Esophagus muscularis mucosa (tissue), 4 donors: ENCODE data around the gene PXYLP1. TPM values are rescaled to one million over a fixed set of nuclear protein-coding genes. Genes with fewer than 3 reads are reported as not detected.

Experiments used
- DNase-seq: peaks from one replicate; pipeline ENCODE4 v3.0.0-alpha.2; 2017; ENCODE audit errors: extremely low spot score
- H3K27ac ChIP-seq, 4 donors: fragments of 200-600 bp; sonication (generic); replicated peaks in 1 of 4; 1 replicate in 3 of 4; 2 replicates in 1 of 4; pipeline ENCODE4 v1.5.1; 2016 to 2019; ENCODE audit warnings: mild to moderate bottlenecking in 1 of 4
- H3K27me3 ChIP-seq, 4 donors: fragments of 200-600 bp; sonication (generic); one replicate each; pipeline versions ENCODE4 v1.5.1 to v1.6.0; 2016 to 2019
- H3K36me3 ChIP-seq, 4 donors: fragments of 200-600 bp; sonication (generic); one replicate each; pipeline ENCODE4 v1.5.1; 2016 to 2019
- H3K4me1 ChIP-seq, 4 donors: fragments of 200-600 bp; sonication (generic); one replicate each; pipeline ENCODE4 v1.5.1; 2016 to 2019
- H3K4me3 ChIP-seq, 4 donors: fragments of 200-600 bp; sonication (generic); 1 replicate in 2 of 4; 2 replicates in 2 of 4; pipeline ENCODE4 v1.5.1; 2016 to 2019; ENCODE audit warnings: mild to moderate bottlenecking in 4 of 4, moderate library complexity in 1 of 4
- H3K9me3 ChIP-seq, 4 donors: fragments of 200-600 bp; sonication (generic); 1 replicate in 3 of 4; 2 replicates in 1 of 4; pipeline ENCODE4 v1.5.1; 2016 to 2019
- CTCF ChIP-seq, 3 experiments: fragments of 200-600 bp in 2 of 3; fragments of 450-650 bp in 1 of 3; sonication (generic) in 2 of 3; IDR thresholded peaks; one replicate each; pipeline ENCODE4 v1.5.1; 2017 to 2019; ENCODE audit warnings: antibody characterized with exemption in 3 of 3, mild to moderate bottlenecking in 2 of 3, moderate library complexity in 1 of 3
- EP300 ChIP-seq: sonication (generic); formaldehyde crosslinking; IDR thresholded peaks from one replicate; pipeline ENCODE4 v1.6.1; 2017; ENCODE audit warnings: antibody characterized with exemption
- POLR2A ChIP-seq: fragments of 450-650 bp; IDR thresholded peaks from one replicate; pipeline ENCODE4 v1.6.1; 2017; ENCODE audit warnings: antibody characterized with exemption, moderate library complexity, mild to moderate bottlenecking, low read depth
- POLR2AphosphoS5 ChIP-seq, 2 donors: sonication (generic); formaldehyde crosslinking; IDR thresholded peaks; one replicate each; pipeline ENCODE4 v1.6.1; 2017; ENCODE audit warnings: antibody characterized with exemption in 2 of 2
- WGBS: methylation state at CpG from one replicate; pipeline ENCODE4 v1.1.5; 2018; 5-methylcytosine and 5-hydroxymethylcytosine counted together
- intact Hi-C: fragments of 100-400 bp; cut with DNase I; formaldehyde crosslinking; loops from one replicate; pipeline ENCODE4 v1.15.1; 2023
- total RNA-seq, 4 donors: library from RNA; depleted of rRNA; stranded (reverse); fragments of >200 nt; gene quantifications; one replicate each; pipeline versions ENCODE4 v1.1.0 to v1.2.1, GENCODE V29; 2016

The PXYLP1 gene
- total RNA-seq, 4 donors from 2014 or later = 4.5 to 12.5 (median 9.4) TPM

- no peaks in the 10 kb centered on the region for H3K9me3 ChIP-seq
- WGBS = 86% methylated on average over 3 of the region's 3 CpGs
- H3K27me3 ChIP-seq = no peaks in the 10 kb centered on the region
- H3K4me1 ChIP-seq = peaks cover 0 to 3% (median 1%) of the 10 kb centered on the region in 4 donors
- intact Hi-C loops = no loop called here
- no peak for DNase-seq
- TF ChIP-seq POLR2A = no peak
- TF ChIP-seq POLR2AphosphoS5 (IDR thresholded peaks at IDR 0.05) = no peak
- TF ChIP-seq EP300 = no peak
- TF ChIP-seq CTCF (IDR thresholded peaks at IDR 0.05) = no peak
- no peaks in the 10 kb centered on the region for H3K36me3 ChIP-seq
- H3K4me3 ChIP-seq = no peak overlapping the region
- no peak overlapping the region for H3K27ac ChIP-seq
These were observed 95.0 kb downstream of the PXYLP1 start for GRCh38 chr3:141326626-141327025.

- DNase-seq = no peak
- WGBS = 78% methylated on average over 7 of the region's 7 CpGs
- Histone ChIP-seq H3K27ac (no peak overlapping the region), H3K9me3 (no peaks in the 10 kb centered on the region), H3K4me3 (no peak overlapping the region), H3K27me3 (no peaks in the 10 kb centered on the region), H3K4me1 (peaks cover 0 to 15% (median 11%) of the 10 kb centered on the region in 4 donors), H3K36me3 (no peaks in the 10 kb centered on the region)
- intact Hi-C loops = no loop called here
- TF ChIP-seq POLR2AphosphoS5 (IDR thresholded peaks at IDR 0.05) = no peak
- TF ChIP-seq POLR2A = no peak
- no peak for TF ChIP-seq CTCF (IDR thresholded peaks at IDR 0.05)
- TF ChIP-seq EP300 = no peak
These were observed 96.9 kb downstream of the PXYLP1 start for GRCh38 chr3:141328286-141329166.

GRCh38 chr3:141330235-141330634 is 98.6 kb downstream of the PXYLP1 start:
- Histone ChIP-seq H3K4me3 (no peak overlapping the region), H3K9me3 (no peaks in the 10 kb centered on the region), H3K27me3 (no peaks in the 10 kb centered on the region), H3K4me1 (peaks cover 4 to 19% (median 11%) of the 10 kb centered on the region in 4 donors), H3K36me3 (no peaks in the 10 kb centered on the region), H3K27ac (no peak overlapping the region)
- 100% methylated on average over 2 of the region's 3 CpGs for WGBS
- DNase-seq = no peak
- no peak for TF ChIP-seq CTCF (IDR thresholded peaks at IDR 0.05)
- TF ChIP-seq POLR2A = no peak
- TF ChIP-seq POLR2AphosphoS5 (IDR thresholded peaks at IDR 0.05) = no peak
- intact Hi-C loops = no loop called here

- Histone ChIP-seq H3K27me3 (no peaks in the 10 kb centered on the region), H3K27ac (no peak overlapping the region), H3K4me3 (no peak overlapping the region), H3K36me3 (no peaks in the 10 kb centered on the region), H3K4me1 (peaks cover 4 to 19% (median 11%) of the 10 kb centered on the region in 4 donors), H3K9me3 (no peaks in the 10 kb centered on the region)
- 97% methylated on average over 3 of the region's 3 CpGs for WGBS
- intact Hi-C loops = no loop called here
- no peak for DNase-seq
- TF ChIP-seq POLR2AphosphoS5 (IDR thresholded peaks at IDR 0.05) (no peak), EP300 (no peak), CTCF (IDR thresholded peaks at IDR 0.05) (no peak), POLR2A (no peak)
These were observed 99.2 kb downstream of the PXYLP1 start for GRCh38 chr3:141330718-141331376.
